Mucosa of rectum (tissue), 2 donors: ENCODE data around the gene LRRC49.

Experiments used
- H3K27ac ChIP-seq, 2 donors: one replicate each; pipeline ENCODE4 v1.7.0; 2013; ENCODE audit warnings: inconsistent platforms in 2 of 2, low read depth in 2 of 2, low read length in 2 of 2
- H3K27me3 ChIP-seq, 2 donors: one replicate each; pipeline ENCODE4 v1.7.0; 2013; ENCODE audit warnings: low read length in 2 of 2; ENCODE audit not compliant: control insufficient read depth in 2 of 2, insufficient read depth in 2 of 2
- H3K36me3 ChIP-seq, 2 donors: one replicate each; pipeline ENCODE4 v1.7.0; 2013; ENCODE audit warnings: low read length in 2 of 2; ENCODE audit not compliant: control insufficient read depth in 2 of 2, insufficient read depth in 2 of 2
- H3K4me1 ChIP-seq, 2 donors: one replicate each; pipeline ENCODE4 v1.7.0; 2013; ENCODE audit warnings: low read length in 2 of 2, mild to moderate bottlenecking in 1 of 2; ENCODE audit not compliant: control insufficient read depth in 2 of 2, insufficient read depth in 2 of 2
- H3K4me3 ChIP-seq, 2 donors: one replicate each; pipeline ENCODE4 v1.7.0; 2013; ENCODE audit warnings: low read length in 2 of 2
- H3K9ac ChIP-seq, 2 donors: one replicate each; pipeline ENCODE4 v1.7.0; 2013; ENCODE audit warnings: low read length in 2 of 2, low read depth in 1 of 2, mild to moderate bottlenecking in 1 of 2
- H3K9me3 ChIP-seq, 2 donors: one replicate each; pipeline ENCODE4 v1.7.0; 2013; ENCODE audit warnings: low read length in 2 of 2; ENCODE audit not compliant: control insufficient read depth in 2 of 2
- donor health status: healthy.
- donor health status: Normal muscosa, but diverticular disease.

Gene LRRC49

GRCh38 chr15:71097890-71098289 lies 205.3 kb downstream of the LRRC49 start:
- Histone ChIP-seq H3K36me3 (no peaks in the 10 kb centered on the region), H3K4me3 (no peak overlapping the region), H3K27me3 (no peaks in the 10 kb centered on the region), H3K27ac (no peak overlapping the region), H3K9ac (no peak overlapping the region), H3K9me3 (no peaks in the 10 kb centered on the region), H3K4me1 (peaks cover 0 to 7% of the 10 kb centered on the region in 2 donors)

- Histone ChIP-seq H3K4me1 (peaks cover 0 to 4% of the 10 kb centered on the region in 2 donors), H3K9me3 (no peaks in the 10 kb centered on the region), H3K27ac (no peak overlapping the region), H3K4me3 (no peak overlapping the region), H3K9ac (no peak overlapping the region), H3K27me3 (no peaks in the 10 kb centered on the region), H3K36me3 (no peaks in the 10 kb centered on the region)
These were observed 206.3 kb downstream of the LRRC49 start for GRCh38 chr15:71098920-71099319.
